NCI-H345 (cell line): ENCODE data around the gene POSTN.
"Not testable (repeated sequence)": the region's sequence is repeated elsewhere in the genome, so short reads cannot be mapped to it uniquely, and the experiment has no call there.

ENCODE experiments used
- DNase-seq: peaks from one replicate; lab custom pipeline; 2025; lab: John Stamatoyannopoulos, UW

POSTN gene

GRCh38 chr13:37597477-37598025 is 1.0 kb downstream of the POSTN start:
- DNase-seq = no peak

- no peak for DNase-seq
Measured at GRCh38 chr13:37596805-37597204, 1.8 kb downstream of the POSTN start.

- no peak for DNase-seq
Measured at GRCh38 chr13:37595162-37595561, 3.4 kb downstream of the POSTN start.

- DNase-seq = no peak
Measured at GRCh38 chr13:37594550-37594949, 4.0 kb downstream of the POSTN start.

- DNase-seq = not testable (repeated sequence)
Measured at GRCh38 chr13:37589381-37589780, 9.2 kb downstream of the POSTN start.

GRCh38 chr13:37587236-37587635 is 11.3 kb downstream of the POSTN start:
- no peak for DNase-seq

GRCh38 chr13:37586164-37586563 is 12.4 kb downstream of the POSTN start:
- DNase-seq = no peak

- DNase-seq = no peak
Measured at GRCh38 chr13:37585541-37585940, 13.0 kb downstream of the POSTN start.

- no peak for DNase-seq
Measured at GRCh38 chr13:37576601-37577000, 22.0 kb downstream of the POSTN start.

- DNase-seq = no peak
Measured at GRCh38 chr13:37565425-37565824, 33.1 kb downstream of the POSTN start.

- no peak for DNase-seq
Measured at GRCh38 chr13:37561031-37561430, 37.5 kb downstream of the POSTN start.

GRCh38 chr13:37560526-37560925 is 38.0 kb downstream of the POSTN start:
- DNase-seq = no peak

- DNase-seq = not testable (repeated sequence)
Measured at GRCh38 chr13:37558766-37559165, 39.8 kb downstream of the POSTN start.

GRCh38 chr13:37546087-37546486 is 52.5 kb downstream of the POSTN start:
- DNase-seq = no peak

GRCh38 chr13:37544995-37545394 is 53.6 kb downstream of the POSTN start:
- DNase-seq = no peak

GRCh38 chr13:37539976-37540605 is 58.5 kb downstream of the POSTN start:
- no peak for DNase-seq

GRCh38 chr13:37539170-37539569 is 59.4 kb downstream of the POSTN start:
- DNase-seq = no peak

GRCh38 chr13:37535501-37535900 is 63.1 kb downstream of the POSTN start:
- no peak for DNase-seq

- no peak for DNase-seq
Measured at GRCh38 chr13:37534676-37535075, 63.9 kb downstream of the POSTN start.

GRCh38 chr13:37534181-37534580 is 64.4 kb downstream of the POSTN start:
- no peak for DNase-seq

GRCh38 chr13:37531049-37531448 is 67.5 kb downstream of the POSTN start:
- DNase-seq = no peak

- no peak for DNase-seq
Measured at GRCh38 chr13:37529751-37530385, 68.7 kb downstream of the POSTN start.

GRCh38 chr13:37526710-37527473 is 71.7 kb downstream of the POSTN start:
- DNase-seq = peak; percentile 29
